Progenitor cell of endocrine pancreas (in vitro differentiated cells): ENCODE data around the gene WDR75. TPM values are rescaled to one million over a fixed set of nuclear protein-coding genes. Genes with fewer than 3 reads are reported as not detected.

ENCODE experiments used
- DNase-seq: peaks from one replicate; pipeline ENCODE4 v3.0.0; 2021; ENCODE audit warnings: low spot score; ENCODE audit not compliant: unreplicated experiment
- H3K27ac Mint-ChIP-seq: 2 replicates; pipeline ENCODE4 v1.8.0; 2021; ENCODE audit warnings: mild to moderate bottlenecking, moderate library complexity, mixed read lengths
- H3K27me3 Mint-ChIP-seq: 2 replicates; pipeline ENCODE4 v1.8.0; 2021; ENCODE audit warnings: mixed read lengths
- H3K36me3 Mint-ChIP-seq: 2 replicates; pipeline ENCODE4 v1.8.0; 2022; ENCODE audit warnings: mixed read lengths; ENCODE audit not compliant: insufficient read depth
- H3K4me1 Mint-ChIP-seq: 2 replicates; pipeline ENCODE4 v1.8.0; 2021; ENCODE audit warnings: low read depth, mixed read lengths
- H3K4me3 Mint-ChIP-seq: 2 replicates; pipeline ENCODE4 v1.8.0; 2021; ENCODE audit warnings: low read depth, mild to moderate bottlenecking, moderate library complexity, mixed read lengths
- H3K9me3 Mint-ChIP-seq: 2 replicates; pipeline ENCODE4 v1.8.0; 2021; ENCODE audit warnings: low read depth, mixed read lengths
- CTCF ChIP-seq: fragments of 200-600 bp; sonication (generic); IDR thresholded peaks from one replicate; pipeline ENCODE4 v1.5.0; 2021; ENCODE audit warnings: antibody characterized with exemption, mild to moderate bottlenecking; ENCODE audit not compliant: unreplicated experiment
- long read RNA-seq: library from polyadenylated mRNA; unstranded; transcript quantifications from one replicate; pipeline ENCODE4 v2.0.0, GENCODE V29; 2020
- total RNA-seq: library from RNA; stranded (reverse); gene quantifications from 2 replicates; pipeline ENCODE4 v1.2.1, GENCODE V29; 2021

Gene WDR75
- total RNA-seq = 40.0 and 44.8 TPM in 2 replicates
- long read RNA-seq, transcript WDR75-201 (21 exons, 2,701 nt) = major isoform, 205 of 238 reads
- long read RNA-seq, partial matches to known transcripts = 22 of 238 reads
- long read RNA-seq, other reads (novel, unspliced or antisense) = 8 of 238 reads

- DNase-seq = peak; percentile 68
- Mint-ChIP-seq H3K27me3 (peaks cover 5% of the 10 kb centered on the region), H3K4me3 (no peak within 1 kb of the TSS), H3K4me1 (peaks cover 9% of the 10 kb centered on the region), H3K9me3 (no peaks in the 10 kb centered on the region), H3K27ac (peak within 1 kb of the TSS; percentile 100), H3K36me3 (no peaks in the 10 kb centered on the region)
- TF ChIP-seq CTCF = no peak
Observed at GRCh38 chr2:189440947-189441708, at the start of gene WDR75. Gene WDR75, plus strand, starts transcription at chr2:189441474. Its CDS starts 19 bp downstream, at chr2:189441493.

GRCh38 chr2:189393440-189394111 lies 47.7 kb upstream of the WDR75 start:
- TF ChIP-seq CTCF = no peak
- Mint-ChIP-seq H3K4me1 (peaks cover 4% of the 10 kb centered on the region), H3K27me3 (no peaks in the 10 kb centered on the region), H3K27ac (no peak overlapping the region), H3K4me3 (no peak overlapping the region), H3K9me3 (no peaks in the 10 kb centered on the region), H3K36me3 (no peaks in the 10 kb centered on the region)
- no peak for DNase-seq

- no peaks in the 10 kb centered on the region for H3K9me3 Mint-ChIP-seq
- no peak overlapping the region for H3K27ac Mint-ChIP-seq
- no peak for DNase-seq
- no peak overlapping the region for H3K4me3 Mint-ChIP-seq
- H3K4me1 Mint-ChIP-seq = peaks cover 4% of the 10 kb centered on the region
- no peak for TF ChIP-seq CTCF
- H3K36me3 Mint-ChIP-seq = no peaks in the 10 kb centered on the region
- H3K27me3 Mint-ChIP-seq = no peaks in the 10 kb centered on the region
Observed at GRCh38 chr2:189394525-189394924, 46.7 kb upstream of the WDR75 start.

GRCh38 chr2:189402932-189403331 lies 38.3 kb upstream of the WDR75 start:
- DNase-seq = no peak
- peaks cover 7% of the 10 kb centered on the region for H3K4me1 Mint-ChIP-seq
- no peak overlapping the region for H3K27ac Mint-ChIP-seq

More at GRCh38 chr2:189402932-189403331, 38.3 kb upstream of the WDR75 start:
- H3K9me3 Mint-ChIP-seq = no peaks in the 10 kb centered on the region
- no peak for TF ChIP-seq CTCF
- H3K27me3 Mint-ChIP-seq = no peaks in the 10 kb centered on the region
- H3K36me3 Mint-ChIP-seq = no peaks in the 10 kb centered on the region
- H3K4me3 Mint-ChIP-seq = no peak overlapping the region
